ENCODE measurements around the gene PRSS1. TPM values are rescaled to one million over a fixed set of nuclear protein-coding genes. Genes with fewer than 3 reads are reported as not detected.

The PRSS1 gene
- total and polyA plus RNA-seq, 2 donors (not counting 3 experiments of a cell fraction or from before 2014, with no cell fraction given): not detected

GRCh38 chr7:142770661-142771352 lies 21.5 kb downstream of the PRSS1 start, which contains the start of gene PRSS2:
Gene PRSS2, plus strand, starts transcription at chr7:142770970. Its CDS starts 13 bp downstream, at chr7:142770983.
- DNase-seq (ENCODE audit: low read depth, low spot score) (no peak), FAIRE-seq (no peak)
- no peaks in the 10 kb centered on the region for H3K79me2 ChIP-seq (ENCODE audit: control insufficient read depth, insufficient read depth, low read length)
- H3K9ac ChIP-seq (replicated peaks; ENCODE audit: extremely low read depth, insufficient read depth, low read length): no peak within 1 kb of the TSS
- no peak within 1 kb of the TSS for H3K4me3 ChIP-seq (replicated peaks in 1 of 3; ENCODE audit: insufficient read depth in 1 of 3, low read depth in 1 of 3, low read length in 3 of 3)
- H3K9me1 ChIP-seq (replicated peaks; ENCODE audit: control insufficient read depth, extremely low read depth, insufficient read depth, low read length): no peaks in the 10 kb centered on the region
- no peak within 1 kb of the TSS for H3K27ac ChIP-seq (ENCODE audit: insufficient read depth, low read depth, low read length)
- TF ChIP-seq POLR2A (IDR thresholded peaks at IDR 0.05; ENCODE audit: low read depth, low read length) (no peak), EZH2 (IDR thresholded peaks at IDR 0.05; ENCODE audit: borderline replicate concordance, low read depth, low read length, severe bottlenecking) (no peak), JUN (IDR thresholded peaks at IDR 0.05; ENCODE audit: borderline replicate concordance, insufficient read depth, insufficient read length, low read depth) (no peak), MYC (IDR thresholded peaks at IDR 0.05; ENCODE audit: low read depth, low read length) (no peak), POLR2AphosphoS5 (IDR thresholded peaks at IDR 0.05; ENCODE audit: insufficient read depth, low read depth, low read length) (no peak), GATA2 (IDR thresholded peaks at IDR 0.05; ENCODE audit: insufficient read depth, insufficient read length, low read depth, low read length) (no peak), CTCF (IDR thresholded peaks at IDR 0.05; ENCODE audit: extremely low read depth in 1 of 2, insufficient read depth in 1 of 2, low read depth in 1 of 2, low read length in 2 of 2) (no peak), FOS (IDR thresholded peaks at IDR 0.05; ENCODE audit: borderline replicate concordance, insufficient read depth, low read length) (no peak)
- TF ChIP-seq, protein P1, sequence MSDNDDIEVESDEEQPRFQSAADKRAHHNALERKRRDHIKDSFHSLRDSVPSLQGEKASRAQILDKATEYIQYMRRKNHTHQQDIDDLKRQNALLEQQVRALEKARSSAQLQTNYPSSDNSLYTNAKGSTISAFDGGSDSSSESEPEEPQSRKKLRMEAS (IDR thresholded peaks at IDR 0.05; ENCODE audit: insufficient read depth, insufficient read length): no peak
- no peaks in the 10 kb centered on the region for H3K36me3 ChIP-seq (ENCODE audit: control insufficient read depth in 2 of 2, extremely low read depth in 1 of 2, insufficient read depth in 2 of 2, low read length in 2 of 2)
- CTCF ChIA-PET: interaction anchor here (0.9 to 3.2 kb wide), 5 partner anchors 12 to 183 kb away, joined by 3 to 18 read pairs (median 4); no protein-coding TSS in a partner anchor
- H2AFZ ChIP-seq (ENCODE audit: low read depth, low read length): no peak within 1 kb of the TSS
- POLR2A ChIA-PET: interaction anchor here (0.8 kb wide), 1 partner anchor 57 kb away, joined by 3 read pairs; no protein-coding TSS in a partner anchor
- no TSS peak for BruUV-seq (replicated peaks)
- dilution Hi-C loops (cut with MboI; ENCODE audit: extremely low pct_ligation_motif_present, low sequenced_read_pairs) (no loop called here), intact Hi-C loops (cut with micrococcal nuclease) (no loop called here)
- H3K4me1 ChIP-seq (ENCODE audit: control insufficient read depth, extremely low read depth, insufficient read depth, low read length): peaks cover 4% of the 10 kb centered on the region
- H4K20me1 ChIP-seq (replicated peaks; ENCODE audit: control insufficient read depth, extremely low read depth, insufficient read depth, low read length): no peaks in the 10 kb centered on the region
- H3K27me3 ChIP-seq (ENCODE audit: control insufficient read depth in 2 of 2, insufficient read depth in 2 of 2, low read length in 2 of 2): peaks cover 11 to 31% of the 10 kb centered on the region in 2 experiments
- H3K4me2 ChIP-seq (ENCODE audit: insufficient read depth, low read length): no peak within 1 kb of the TSS
- no peaks in the 10 kb centered on the region for H3K9me3 ChIP-seq (replicated peaks; ENCODE audit: control insufficient read depth, insufficient read depth, low read length)

All from endothelial cell of umbilical vein (primary cell).